A172 (cell line): ENCODE data around the gene INF2. TPM values are rescaled to one million over a fixed set of nuclear protein-coding genes. Genes with fewer than 3 reads are reported as not detected.
A peak's percentile ranks its signal among the peaks of the same experiment; 100 is the strongest.

Experiments used
- DNase-seq: peaks from one replicate; pipeline ENCODE4 v3.0.0-alpha.2; 2015; ENCODE audit warnings: low spot score
- total RNA-seq: library from RNA; depleted of rRNA; stranded (reverse); fragments of >200 nt; shearing (Covaris generic); gene quantifications from 2 replicates; pipeline ENCODE4 v1.2.3, GENCODE V29; 2014

The INF2 gene
- total RNA-seq, 1 experiment from 2014 or later, result 93.1 TPM

DNA sequence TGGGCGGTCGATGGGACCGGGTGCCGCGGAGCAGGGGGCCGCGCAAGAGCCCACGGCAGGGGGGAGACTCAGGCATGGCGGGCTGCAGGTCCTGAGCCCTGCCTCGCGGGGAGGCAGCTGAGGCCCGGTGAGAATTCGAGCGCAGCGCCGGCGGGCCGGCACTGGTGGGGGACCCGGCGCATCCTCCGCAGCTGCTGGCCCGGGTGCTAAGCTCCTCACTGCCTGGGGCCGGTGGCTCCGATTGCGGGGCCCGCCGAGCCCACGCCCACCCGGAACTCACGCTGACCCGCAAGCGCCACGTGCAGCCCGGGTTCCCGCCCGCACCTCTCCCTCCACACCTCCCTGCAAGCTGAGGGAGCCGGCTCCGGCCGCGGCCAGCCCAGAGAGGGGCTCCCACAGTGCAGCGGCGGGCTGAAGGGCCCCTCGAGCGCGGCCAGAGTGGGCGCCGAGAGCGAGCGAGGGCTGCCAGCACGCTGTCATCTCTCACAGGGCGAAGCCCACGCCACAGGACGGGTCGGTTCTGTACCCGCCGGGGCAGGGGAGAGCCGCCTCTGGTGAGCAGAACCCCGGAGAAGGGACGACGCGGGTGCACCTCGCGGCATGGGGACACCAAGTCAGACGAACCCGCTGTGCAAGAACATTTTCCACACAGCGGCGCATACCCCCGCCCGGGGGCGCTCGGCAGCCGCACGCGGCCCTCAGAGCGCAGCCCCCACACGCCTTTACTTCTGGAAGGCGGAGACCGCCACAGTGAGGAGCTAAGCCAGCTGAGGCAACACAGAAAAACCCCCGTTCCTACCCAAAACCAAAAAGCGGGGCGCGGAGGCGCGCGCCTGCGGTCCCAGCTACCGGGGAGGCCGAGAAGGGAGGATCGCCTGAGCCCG is 62.4 kb downstream of the INF2 start:
- DNase-seq, result no peak

DNA sequence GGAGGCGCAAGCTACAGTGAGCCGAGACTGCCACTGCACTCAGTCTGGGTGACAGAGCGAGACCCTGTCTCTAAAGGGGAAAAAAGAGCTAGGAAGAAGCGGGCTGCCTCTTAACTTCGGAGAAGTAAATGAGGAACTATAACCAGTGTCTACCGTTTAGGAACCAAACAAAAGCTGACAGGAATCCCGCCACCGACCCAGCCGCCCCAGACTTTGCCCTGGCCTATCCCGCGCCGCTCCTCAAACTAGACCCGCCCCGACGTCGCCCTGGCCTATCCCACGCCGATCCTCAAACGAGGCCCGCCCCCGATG is 63.0 kb downstream of the INF2 start:
- no peak for DNase-seq

DNA sequence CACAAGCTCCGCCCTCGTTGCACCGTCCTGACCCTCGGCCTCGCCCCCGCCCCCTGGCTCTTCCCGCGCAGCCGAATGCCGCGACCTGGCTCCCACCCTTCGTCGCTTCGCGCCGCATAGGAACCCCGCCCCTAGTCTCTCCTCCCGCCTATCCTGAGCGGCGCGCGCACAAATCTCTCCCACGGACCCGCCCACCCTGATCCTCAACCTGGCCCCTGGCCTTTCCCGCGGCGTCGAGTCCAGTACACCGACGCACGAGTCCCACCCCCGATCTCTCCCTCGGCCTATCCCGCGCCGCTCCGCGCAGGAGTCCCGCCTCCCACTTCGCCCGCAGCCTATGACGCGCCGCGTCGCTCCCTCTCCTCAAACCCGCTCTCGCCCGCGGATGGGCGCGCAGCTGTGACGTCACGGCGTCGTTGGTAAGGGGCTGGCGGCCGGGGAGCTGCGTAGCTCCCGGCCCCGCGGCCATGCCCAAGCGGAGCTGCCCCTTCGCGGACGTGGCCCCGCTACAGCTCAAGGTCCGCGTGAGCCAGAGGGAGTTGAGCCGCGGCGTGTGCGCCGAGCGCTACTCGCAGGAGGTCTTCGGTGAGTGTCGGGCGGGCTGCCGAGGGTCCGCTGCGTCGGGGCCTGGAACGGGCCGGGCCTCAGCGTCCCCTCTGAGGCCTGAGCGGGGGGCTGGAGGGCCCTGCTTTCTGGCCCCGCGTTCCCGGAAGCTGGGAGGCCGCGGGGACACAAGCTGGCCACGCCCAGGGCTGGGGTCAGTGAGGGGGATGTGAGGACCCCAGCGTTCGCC is 63.5 kb downstream of the INF2 start, which contains the start of gene SIVA1:
Gene SIVA1 (plus strand): TSS at position 413 of the 793 bp plus-strand sequence. CDS start 55 bp downstream, at position 468.
- peak; percentile 91 for DNase-seq

DNA sequence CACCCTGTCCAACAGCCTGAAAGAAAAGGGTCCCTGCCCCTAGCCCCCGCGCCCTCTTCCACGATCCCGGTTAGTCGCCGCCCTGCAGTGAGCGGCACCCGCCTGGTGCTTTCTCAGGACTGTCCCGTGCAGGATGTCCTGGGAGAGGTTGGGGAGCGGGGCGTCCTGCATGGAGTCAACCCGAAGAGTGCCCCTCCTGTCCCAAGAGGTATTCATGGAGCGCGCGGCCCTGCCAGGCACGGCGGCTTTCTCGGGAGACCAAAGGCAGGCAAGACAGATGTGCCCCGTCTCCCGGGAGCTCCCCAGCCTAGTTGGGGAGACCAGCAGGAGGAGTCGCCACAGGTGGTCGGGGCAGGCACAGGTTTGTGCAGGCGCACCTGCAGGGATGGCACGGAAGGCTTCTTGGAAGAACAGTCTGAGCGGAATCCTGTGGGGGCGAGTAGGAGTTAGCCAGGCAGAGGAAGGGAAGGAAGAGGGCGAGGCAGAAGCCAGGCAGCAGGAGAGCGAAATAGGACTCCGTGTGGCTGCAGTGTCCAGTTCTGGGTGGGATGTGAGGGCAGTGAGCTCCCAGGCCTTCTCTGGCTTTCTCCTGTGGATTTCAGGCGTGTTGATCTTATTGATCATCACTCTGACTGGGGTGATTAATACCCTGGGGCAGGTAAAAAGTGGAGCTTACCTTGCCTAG is 64.3 kb downstream of the INF2 start:
- DNase-seq, result no peak

DNA sequence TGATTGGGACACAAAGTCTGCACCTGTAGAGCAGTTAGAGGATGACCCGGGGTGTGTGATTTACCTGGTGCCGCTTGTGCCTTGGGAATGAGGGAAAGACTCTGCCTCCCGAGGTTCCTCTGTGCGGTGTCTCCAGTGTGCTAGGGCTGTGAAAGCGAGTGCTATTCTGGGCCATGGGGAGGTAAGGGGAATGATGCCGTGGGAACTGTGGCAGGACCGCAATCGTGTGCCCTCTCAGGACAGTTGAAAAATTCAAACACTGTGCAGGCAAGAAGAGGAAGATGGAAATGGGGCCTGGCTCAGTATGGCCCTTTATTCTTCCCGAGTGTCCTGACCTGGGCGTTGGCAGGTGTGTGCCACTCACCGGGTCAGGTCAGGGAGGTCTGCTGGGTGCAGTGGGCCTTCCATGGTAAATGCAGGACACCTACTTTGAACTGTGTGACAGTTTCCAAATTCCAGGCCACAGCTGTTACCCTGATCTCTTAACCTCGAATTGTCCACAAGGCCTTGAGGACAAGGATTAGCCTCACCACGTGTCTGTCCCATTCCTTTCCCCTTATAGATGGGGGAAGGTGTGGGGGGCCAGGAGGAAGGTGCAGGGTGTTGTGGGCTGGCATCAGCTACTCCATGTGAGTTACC is 64.9 kb downstream of the INF2 start:
- DNase-seq, result no peak

DNA sequence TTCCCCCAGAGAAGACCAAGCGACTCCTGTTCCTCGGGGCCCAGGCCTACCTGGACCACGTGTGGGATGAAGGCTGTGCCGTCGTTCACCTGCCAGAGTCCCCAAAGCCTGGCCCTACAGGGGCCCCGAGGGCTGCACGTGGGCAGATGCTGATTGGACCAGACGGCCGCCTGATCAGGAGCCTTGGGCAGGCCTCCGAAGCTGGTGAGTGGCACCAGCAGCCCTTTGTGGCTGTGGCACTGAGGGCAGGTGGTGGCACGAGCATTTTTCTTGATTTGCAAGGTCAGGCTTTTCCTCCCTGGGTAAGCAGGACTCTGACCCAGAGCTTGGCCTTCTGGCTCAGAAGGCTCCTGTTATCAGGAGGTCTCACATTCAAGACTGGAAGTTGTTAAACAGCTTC is 66.2 kb downstream of the INF2 start:
- DNase-seq, result no peak

DNA sequence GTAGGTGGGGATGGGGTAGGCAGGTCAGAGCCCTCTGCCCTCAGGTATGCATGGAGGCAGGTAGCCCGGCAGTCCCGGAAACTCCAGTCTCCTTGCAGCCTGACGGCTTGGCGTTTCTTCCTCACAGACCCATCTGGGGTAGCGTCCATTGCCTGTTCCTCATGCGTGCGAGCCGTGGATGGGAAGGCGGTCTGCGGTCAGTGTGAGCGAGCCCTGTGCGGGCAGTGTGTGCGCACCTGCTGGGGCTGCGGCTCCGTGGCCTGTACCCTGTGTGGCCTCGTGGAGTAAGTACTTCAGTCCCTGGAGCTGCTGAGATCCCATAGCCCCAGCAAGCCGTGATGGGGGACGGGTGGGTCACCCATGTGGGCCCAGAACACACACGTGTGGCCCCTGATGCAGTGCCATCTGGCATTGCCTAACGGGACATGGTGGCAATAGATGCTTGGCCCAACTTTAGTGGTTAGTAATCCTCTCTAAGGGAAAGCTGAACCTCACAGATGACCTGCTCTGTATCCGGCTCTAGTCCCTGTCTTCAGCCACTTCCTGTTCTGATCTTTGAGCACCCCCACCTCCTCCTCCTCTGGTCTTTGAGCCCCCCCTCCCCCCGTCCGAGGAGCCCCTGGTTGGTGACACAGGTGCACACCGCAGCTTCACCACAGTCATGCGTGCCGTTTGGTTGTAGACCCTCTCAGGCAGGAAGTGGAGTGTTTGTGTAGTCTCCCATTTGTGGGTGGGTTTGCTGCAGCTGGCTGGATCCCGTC is 67.2 kb downstream of the INF2 start:
- no peak for DNase-seq

DNA sequence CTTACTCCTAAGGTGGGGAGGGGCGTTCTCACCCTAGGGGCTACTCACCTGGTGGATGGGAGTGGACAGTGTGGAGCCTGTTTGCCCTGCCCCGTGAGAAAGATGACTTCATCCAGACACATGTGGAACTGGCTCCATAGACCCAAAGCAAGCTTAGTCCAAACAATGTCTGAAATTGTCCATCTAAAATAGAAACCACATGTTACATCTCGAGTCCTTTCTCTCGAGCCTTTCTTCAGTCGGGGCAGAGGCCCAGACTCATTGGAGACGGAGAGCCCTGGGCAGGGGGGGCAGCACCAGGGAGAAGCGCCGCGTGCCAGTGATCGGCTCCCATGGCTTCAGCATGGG is 67.8 kb downstream of the INF2 start:
- no peak for DNase-seq

DNA sequence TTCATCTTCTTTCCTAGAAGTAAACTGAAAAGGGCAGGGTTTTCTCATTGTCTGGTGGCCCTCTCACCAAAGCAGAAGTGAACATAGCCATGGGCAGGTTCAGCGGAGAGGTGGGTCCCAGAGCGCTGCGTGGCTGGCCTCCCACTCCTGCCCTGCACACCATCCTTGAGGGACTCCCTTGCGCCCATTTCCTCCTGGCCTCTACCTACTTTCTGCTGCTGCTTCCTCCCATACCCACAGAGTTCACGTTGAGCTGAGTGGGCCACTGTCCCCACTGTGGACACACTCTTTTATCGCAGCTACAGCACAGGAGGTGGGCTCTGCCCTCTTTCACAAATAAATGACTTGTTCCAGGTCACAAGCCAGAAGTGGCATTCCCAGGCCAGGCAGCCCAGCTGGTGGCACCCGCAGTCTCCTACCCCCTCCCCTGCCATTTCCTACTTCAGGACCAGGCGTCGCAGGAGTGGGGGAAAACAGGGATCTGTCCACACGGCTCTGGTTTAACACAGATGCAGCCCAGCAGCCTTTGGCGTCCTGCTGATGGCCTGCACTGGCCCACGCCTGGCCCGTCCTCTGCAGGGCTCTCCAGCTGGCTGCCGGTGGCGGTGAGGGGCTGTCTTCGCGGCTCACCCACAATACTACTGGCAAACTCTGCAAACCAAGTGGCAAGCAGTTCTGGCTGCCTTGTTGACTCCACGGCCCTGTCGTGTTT is 68.4 kb downstream of the INF2 start:
- no peak for DNase-seq

DNA sequence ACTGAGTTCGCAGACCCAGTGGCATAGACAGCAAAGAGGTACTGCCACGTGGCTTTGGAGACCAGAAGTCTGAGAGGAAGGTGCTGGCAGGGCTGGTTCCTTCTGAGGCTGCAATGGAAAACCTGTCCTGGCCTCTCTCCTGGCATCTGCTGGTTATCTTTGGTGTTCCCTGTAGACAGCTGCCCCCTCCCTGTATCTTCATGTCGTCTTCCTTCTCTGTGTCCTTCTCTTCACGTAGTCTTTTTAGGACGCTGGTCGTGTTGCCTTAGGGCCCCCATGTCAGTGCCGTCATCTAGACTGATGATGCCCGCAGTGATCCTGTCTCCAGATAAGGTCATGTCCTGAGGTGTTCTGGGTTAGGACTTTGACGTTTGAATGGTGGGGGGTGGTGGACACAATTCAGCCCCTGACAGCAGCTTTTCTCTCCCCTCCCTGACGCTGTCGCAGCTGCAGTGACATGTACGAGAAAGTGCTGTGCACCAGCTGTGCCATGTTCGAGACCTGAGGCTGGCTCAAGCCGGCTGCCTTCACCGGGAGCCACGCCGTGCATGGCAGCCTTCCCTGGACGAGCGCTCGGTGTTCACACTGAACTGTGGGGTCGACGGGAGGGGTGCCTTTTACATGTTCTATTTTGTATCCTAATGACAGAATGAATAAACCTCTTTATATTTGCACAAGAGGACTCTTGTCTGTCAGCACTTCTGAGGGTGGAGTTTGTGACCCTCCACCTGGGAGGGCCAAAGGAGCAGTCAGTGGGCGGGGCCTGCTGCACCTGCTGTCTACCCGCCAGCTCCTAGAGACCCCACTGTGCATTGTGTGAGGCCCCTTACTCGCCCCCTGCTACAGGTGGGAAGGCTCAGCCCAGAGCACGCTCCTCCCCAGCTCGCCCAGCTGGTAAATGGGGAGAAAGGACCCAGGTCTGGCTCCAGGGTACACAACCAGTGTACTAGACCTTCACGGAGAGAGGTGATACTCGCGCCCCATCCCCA is 69.9 kb downstream of the INF2 start:
- DNase-seq, result no peak

DNA sequence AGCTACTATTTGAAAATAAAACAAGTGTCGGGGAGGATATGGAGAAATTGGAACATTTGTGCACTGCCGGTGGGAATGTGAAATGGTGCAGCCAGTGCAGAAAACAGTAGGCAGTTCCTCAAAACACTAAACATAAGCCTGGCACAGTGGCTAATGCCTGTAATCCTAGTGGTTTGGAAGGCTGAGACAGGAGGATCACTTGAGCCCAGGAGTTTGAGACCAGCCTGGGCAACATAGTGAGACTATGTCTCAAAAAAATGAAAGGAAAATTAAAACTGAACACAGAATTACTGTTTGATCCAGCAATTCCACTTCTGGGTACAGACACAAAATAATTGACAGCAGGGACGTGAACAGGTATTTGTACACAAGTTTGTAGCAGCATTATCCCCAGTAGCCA is 76.1 kb downstream of the INF2 start:
- no peak for DNase-seq

DNA sequence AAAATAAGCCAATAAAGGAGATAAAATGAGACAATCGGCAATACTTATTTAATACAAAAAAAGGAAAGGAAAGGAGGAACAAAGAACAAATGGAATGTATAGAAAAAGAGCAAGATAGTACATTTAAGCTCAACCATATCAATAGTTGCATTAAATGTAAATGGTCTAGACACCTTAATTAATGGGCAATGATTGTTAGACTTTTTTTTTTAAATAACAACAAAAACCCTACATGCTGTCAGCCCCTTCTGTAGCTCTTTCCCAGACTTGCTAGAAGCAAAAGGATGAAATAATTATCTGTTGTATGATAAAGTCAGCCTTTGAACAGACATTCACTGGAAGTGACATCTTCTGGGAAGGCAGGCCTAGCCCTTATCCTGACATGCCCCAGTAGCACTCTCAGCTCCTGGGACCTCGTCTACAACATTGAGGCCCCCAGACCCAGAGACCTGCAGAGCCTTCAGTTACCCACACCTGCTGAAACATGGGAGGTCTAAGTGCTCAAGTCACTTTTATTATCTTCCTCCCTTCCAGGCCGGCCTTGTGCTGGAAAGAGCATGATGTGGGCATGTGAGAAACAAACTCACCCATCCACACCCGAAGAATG is 76.9 kb downstream of the INF2 start:
- DNase-seq, result no peak

DNA sequence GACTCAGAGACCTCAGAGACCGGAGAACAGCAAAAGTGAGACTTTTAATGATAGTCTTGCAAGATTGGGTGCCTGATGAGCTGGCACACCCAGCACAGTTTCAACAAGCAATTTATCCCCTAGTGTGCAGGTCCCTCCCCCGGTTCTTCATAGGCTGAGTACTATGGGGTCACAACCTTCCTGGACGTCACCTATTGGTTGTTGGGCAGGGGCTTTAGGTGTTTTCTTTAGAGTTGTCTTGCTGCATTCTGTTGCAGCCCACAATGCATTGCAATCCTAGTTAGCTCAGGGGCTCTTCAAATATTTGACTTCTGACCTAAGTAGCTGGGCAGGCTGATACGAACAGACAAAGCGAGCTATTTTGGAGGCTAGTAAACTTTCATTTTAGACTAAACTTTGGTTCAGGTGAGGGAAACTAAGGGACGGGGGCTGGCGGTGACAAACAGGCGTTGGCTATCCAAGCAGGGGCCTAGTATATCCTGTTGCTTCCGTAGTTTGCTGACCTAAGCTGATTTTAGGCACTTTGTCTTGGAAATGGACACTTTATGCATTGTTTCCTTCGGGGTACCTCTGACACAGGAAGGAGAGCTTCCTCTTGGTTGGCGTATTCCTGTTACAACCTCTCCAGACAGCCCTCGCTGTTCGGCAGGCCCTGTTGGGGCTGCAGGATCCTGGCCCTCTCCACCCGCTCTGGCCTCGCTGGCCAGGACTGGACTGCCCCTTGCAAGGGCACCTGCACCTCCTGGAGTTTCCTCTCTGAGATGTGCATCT is 77.6 kb downstream of the INF2 start:
- no peak for DNase-seq

DNA sequence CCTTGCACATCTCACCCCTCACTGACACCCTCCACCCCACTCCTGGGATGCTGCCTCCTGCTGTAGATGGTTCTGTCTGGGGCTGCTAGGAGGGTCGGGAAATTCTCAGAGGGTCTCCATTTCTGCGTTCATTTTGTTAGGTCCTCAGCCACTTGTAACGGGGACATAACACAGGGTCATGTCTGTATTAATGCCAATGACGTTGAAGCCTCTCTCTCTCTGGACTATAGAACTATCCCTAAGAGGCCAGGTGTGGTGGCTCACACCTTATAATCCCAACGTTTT is 78.2 kb downstream of the INF2 start:
- no peak for DNase-seq

DNA sequence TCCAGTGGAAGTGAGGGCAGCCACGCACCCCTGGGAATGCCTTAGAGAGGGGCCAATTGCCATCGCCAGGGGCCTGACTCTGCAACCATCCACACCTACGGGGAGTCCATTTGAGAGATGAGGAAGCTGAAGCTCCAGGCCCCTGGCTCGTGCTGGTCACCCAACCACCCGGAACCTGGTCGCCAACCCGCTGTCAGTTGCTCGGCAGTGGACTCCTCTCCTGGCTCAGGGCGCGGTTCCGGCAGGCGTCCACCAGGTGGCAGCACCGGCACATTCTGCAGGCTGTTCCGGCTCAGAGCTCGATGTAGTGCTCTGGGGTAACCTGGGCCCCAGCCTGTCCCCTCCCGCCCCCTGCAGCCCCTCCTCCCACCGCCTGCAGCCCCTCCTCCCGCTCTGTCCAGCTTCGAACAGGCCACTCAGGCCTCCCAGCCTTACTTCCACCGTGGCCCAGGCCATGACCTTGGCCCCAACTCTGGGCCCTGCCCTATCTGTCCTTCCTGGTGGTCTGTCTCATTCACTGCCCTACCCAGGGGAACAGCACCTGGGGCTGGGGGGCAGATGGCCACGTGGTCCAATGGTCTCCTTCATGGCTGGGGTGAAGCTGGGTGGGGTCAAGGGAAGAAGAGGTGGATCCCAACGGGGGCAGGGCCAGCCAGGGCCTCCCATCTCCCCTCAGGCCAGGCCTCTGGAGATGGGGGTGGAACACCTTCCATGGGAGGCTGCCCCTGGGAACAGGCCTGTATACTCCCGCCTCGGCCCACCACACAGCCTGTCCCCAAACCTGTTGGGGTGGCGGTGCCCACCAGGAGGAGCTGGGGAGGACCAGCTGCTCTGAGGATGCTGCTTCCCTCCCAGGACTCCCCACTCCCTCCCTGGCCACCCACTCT is 79.3 kb downstream of the INF2 start:
- DNase-seq, result peak; percentile 61

DNA sequence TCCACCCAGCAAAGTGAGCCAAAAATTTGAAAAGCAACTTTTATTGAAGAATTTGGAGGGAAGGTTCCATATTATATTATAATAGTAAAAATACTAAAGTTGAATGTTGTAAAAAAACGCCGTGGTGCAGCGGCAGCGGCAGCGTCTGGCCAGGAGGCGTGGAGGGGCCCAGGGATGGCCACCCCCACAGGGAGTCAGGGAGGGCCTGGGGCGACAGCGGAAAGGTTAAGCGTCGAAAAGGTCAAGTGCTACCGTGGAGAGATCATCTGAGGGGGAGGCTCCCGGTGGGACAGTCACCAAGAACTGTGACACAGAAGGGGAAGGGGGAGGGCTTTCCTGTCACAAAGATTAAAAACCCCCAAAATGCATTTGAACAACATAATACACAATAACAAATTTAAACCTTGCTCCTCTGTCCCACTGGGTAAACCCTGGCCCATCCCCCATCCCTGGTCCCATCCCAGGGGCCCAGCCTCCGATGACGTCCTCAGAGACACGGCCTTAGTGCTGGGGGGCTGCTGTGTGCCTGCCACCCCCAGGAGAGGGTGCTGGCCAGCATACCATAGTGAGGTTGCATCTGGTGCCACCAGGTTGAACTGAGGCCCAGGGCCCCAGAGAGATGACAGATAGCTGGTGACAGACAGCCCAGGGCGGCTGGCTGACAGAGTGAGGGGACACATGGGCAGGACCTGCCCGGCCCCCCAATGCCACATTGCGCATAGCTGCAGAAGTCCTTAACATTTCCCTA is 80.1 kb downstream of the INF2 start:
- no peak for DNase-seq
